ENCODE data around the gene AGAP3. TPM values are rescaled to one million over a fixed set of nuclear protein-coding genes. Genes with fewer than 3 reads are reported as not detected.
A peak's percentile ranks its signal among the peaks of the same experiment; 100 is the strongest.

AGAP3 gene
- total RNA-seq, 1 experiment from 2014 or later = 103 TPM

DNA sequence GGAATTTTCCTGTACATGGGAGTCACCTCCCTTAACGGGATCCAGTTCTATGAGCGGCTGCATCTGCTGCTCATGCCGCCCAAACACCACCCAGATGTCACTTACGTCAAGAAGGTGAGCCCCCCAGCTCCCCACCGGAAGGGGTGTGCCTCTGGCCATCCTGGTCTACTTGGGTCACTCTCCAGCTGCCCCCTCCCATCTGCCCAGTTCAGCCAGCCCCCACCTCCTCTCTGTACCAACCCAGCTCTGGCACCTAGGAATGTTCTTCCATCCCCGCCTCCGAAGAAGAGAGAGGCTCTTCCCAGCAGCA is 10.7 kb upstream of the AGAP3 start:
- H3K4me3 ChIP-seq (ENCODE audit: low read depth in 2 of 2, low read length in 2 of 2) = no peak overlapping the region
- intact Hi-C loops (cut with micrococcal nuclease; ENCODE audit: unreplicated experiment) (loop anchor here (5.0 kb wide), 1 partner anchor 37 kb away; no protein-coding TSS in a partner anchor), in situ Hi-C loops (cut with HindIII; ENCODE audit: low pct_unique_long_range_greater_than_20kb, low sequenced_read_pairs) (no loop called here)
- H3K36me3 ChIP-seq (ENCODE audit: control insufficient read depth, insufficient read depth, low read length) = no peaks in the 10 kb centered on the region; the same call in 1 of the 2 replicates
- CTCF ChIA-PET = no interaction called here
- no peaks in the 10 kb centered on the region for H3K27me3 ChIP-seq (ENCODE audit: control insufficient read depth, insufficient read depth, low read length)
- no peaks in the 10 kb centered on the region for H3K9me3 ChIP-seq (ENCODE audit: control insufficient read depth, insufficient read depth, low read depth, low read length)
- POLR2A ChIA-PET = no interaction called here
- TF ChIP-seq TCF7L2 (IDR thresholded peaks at IDR 0.05; ENCODE audit: low read depth, low read length) = no peak
- BruUV-seq (replicated peaks) = no TSS peak
- no peak for DNase-seq (ENCODE audit: low read depth, low spot score)
- H3K4me1 ChIP-seq (ENCODE audit: control insufficient read depth, insufficient read depth, low read length) = peaks cover 44% of the 10 kb centered on the region
- no peak for ATAC-seq
- H3K27ac ChIP-seq (ENCODE audit: low read length) = no peak overlapping the region

DNA sequence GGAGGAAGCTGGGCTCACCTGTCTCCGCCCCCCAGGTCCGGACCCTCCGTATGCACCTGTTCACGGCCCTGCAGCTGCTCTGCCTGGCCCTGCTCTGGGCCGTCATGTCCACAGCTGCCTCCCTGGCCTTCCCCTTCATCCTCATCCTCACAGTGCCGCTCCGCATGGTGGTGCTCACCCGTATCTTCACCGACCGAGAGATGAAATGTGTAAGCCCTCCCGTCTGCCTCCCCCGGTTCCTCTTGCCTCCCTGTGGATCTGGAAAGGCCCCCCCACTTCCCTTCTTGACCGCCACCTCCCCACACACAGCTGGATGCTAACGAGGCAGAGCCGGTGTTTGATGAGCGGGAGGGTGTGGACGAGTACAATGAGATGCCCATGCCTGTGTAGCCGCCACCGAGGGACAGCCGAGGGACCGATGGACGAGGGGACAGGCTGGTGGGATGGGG is 10.3 kb upstream of the AGAP3 start:
- ChIA-PET CTCF (interaction anchor here (0.7 to 1.4 kb wide), 3 partner anchors 12 to 67 kb away, joined by 3 read pairs; no protein-coding TSS in a partner anchor), POLR2A (interaction anchor here (1.0 kb wide), 1 partner anchor 15 kb away, joined by 8 read pairs; no protein-coding TSS in a partner anchor)
- in situ Hi-C loops (cut with HindIII; ENCODE audit: low pct_unique_long_range_greater_than_20kb, low sequenced_read_pairs) (no loop called here), intact Hi-C loops (cut with micrococcal nuclease; ENCODE audit: unreplicated experiment) (loop anchor here (5.0 kb wide), 1 partner anchor 36 kb away; no protein-coding TSS in a partner anchor)
- Histone ChIP-seq H3K4me3 (ENCODE audit: low read depth in 2 of 2, low read length in 2 of 2) (no peak overlapping the region), H3K9me3 (ENCODE audit: control insufficient read depth, insufficient read depth, low read depth, low read length) (no peaks in the 10 kb centered on the region), H3K36me3 (ENCODE audit: control insufficient read depth, insufficient read depth, low read length) (no peaks in the 10 kb centered on the region; the same call in 1 of the 2 replicates), H3K27me3 (ENCODE audit: control insufficient read depth, insufficient read depth, low read length) (no peaks in the 10 kb centered on the region), H3K27ac (ENCODE audit: low read length) (peak overlapping the region; percentile 91), H3K4me1 (ENCODE audit: control insufficient read depth, insufficient read depth, low read length) (peaks cover 44% of the 10 kb centered on the region)
- BruUV-seq (replicated peaks) = TSS peak; percentile 84
- TF ChIP-seq, protein P1, sequence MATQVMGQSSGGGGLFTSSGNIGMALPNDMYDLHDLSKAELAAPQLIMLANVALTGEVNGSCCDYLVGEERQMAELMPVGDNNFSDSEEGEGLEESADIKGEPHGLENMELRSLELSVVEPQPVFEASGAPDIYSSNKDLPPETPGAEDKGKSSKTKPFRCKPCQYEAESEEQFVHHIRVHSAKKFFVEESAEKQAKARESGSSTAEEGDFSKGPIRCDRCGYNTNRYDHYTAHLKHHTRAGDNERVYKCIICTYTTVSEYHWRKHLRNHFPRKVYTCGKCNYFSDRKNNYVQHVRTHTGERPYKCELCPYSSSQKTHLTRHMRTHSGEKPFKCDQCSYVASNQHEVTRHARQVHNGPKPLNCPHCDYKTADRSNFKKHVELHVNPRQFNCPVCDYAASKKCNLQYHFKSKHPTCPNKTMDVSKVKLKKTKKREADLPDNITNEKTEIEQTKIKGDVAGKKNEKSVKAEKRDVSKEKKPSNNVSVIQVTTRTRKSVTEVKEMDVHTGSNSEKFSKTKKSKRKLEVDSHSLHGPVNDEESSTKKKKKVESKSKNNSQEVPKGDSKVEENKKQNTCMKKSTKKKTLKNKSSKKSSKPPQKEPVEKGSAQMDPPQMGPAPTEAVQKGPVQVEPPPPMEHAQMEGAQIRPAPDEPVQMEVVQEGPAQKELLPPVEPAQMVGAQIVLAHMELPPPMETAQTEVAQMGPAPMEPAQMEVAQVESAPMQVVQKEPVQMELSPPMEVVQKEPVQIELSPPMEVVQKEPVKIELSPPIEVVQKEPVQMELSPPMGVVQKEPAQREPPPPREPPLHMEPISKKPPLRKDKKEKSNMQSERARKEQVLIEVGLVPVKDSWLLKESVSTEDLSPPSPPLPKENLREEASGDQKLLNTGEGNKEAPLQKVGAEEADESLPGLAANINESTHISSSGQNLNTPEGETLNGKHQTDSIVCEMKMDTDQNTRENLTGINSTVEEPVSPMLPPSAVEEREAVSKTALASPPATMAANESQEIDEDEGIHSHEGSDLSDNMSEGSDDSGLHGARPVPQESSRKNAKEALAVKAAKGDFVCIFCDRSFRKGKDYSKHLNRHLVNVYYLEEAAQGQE (IDR thresholded peaks at IDR 0.05; ENCODE audit: insufficient read depth in 1 of 2, low read depth in 2 of 2, low read length in 1 of 2) = no peak
- TF ChIP-seq POLR2AphosphoS5 (IDR thresholded peaks at IDR 0.05; ENCODE audit: low read depth, low read length) (no peak; the same call in 1 of the 2 replicates), TCF7L2 (IDR thresholded peaks at IDR 0.05; ENCODE audit: low read depth, low read length) (no peak), SIN3A (IDR thresholded peaks at IDR 0.05; ENCODE audit: borderline replicate concordance, insufficient read depth, low read depth, low read length) (no peak)
- TF ChIP-seq, protein P2, sequence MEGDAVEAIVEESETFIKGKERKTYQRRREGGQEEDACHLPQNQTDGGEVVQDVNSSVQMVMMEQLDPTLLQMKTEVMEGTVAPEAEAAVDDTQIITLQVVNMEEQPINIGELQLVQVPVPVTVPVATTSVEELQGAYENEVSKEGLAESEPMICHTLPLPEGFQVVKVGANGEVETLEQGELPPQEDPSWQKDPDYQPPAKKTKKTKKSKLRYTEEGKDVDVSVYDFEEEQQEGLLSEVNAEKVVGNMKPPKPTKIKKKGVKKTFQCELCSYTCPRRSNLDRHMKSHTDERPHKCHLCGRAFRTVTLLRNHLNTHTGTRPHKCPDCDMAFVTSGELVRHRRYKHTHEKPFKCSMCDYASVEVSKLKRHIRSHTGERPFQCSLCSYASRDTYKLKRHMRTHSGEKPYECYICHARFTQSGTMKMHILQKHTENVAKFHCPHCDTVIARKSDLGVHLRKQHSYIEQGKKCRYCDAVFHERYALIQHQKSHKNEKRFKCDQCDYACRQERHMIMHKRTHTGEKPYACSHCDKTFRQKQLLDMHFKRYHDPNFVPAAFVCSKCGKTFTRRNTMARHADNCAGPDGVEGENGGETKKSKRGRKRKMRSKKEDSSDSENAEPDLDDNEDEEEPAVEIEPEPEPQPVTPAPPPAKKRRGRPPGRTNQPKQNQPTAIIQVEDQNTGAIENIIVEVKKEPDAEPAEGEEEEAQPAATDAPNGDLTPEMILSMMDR (IDR thresholded peaks at IDR 0.05) = no peak
- ATAC-seq = no peak
- no peak for DNase-seq (ENCODE audit: low read depth, low spot score)

Data from Panc1 (cell line).